Measurements from ENCODE around the gene NOL4L. TPM values are rescaled to one million over a fixed set of nuclear protein-coding genes. Genes with fewer than 3 reads are reported as not detected.

NOL4L gene
- total RNA-seq, 2 experiments from 2014 or later, result 26.1 to 27.4 TPM

GRCh38 chr20:32542259-32542615 lies 42.9 kb downstream of the NOL4L start:
- CTCF ChIA-PET, result interaction anchor here (0.8 to 1.8 kb wide), 6 partner anchors 21 to 110 kb away, joined by 3 to 4 read pairs (median 3); no protein-coding TSS in a partner anchor
- POLR2A ChIA-PET, result no interaction called here
- no peaks in the 10 kb centered on the region for H3K27me3 Mint-ChIP-seq
- peaks cover 73% of the 10 kb centered on the region for H3K4me1 Mint-ChIP-seq
- no peaks in the 10 kb centered on the region for H3K9me3 Mint-ChIP-seq
- H3K27ac Mint-ChIP-seq, result peak overlapping the region; percentile 78
- no peak for DNase-seq
- H3K4me3 Mint-ChIP-seq, result no peak overlapping the region
- H3K36me3 Mint-ChIP-seq (ENCODE audit: low read depth), result peaks cover 27% of the 10 kb centered on the region

DNA sequence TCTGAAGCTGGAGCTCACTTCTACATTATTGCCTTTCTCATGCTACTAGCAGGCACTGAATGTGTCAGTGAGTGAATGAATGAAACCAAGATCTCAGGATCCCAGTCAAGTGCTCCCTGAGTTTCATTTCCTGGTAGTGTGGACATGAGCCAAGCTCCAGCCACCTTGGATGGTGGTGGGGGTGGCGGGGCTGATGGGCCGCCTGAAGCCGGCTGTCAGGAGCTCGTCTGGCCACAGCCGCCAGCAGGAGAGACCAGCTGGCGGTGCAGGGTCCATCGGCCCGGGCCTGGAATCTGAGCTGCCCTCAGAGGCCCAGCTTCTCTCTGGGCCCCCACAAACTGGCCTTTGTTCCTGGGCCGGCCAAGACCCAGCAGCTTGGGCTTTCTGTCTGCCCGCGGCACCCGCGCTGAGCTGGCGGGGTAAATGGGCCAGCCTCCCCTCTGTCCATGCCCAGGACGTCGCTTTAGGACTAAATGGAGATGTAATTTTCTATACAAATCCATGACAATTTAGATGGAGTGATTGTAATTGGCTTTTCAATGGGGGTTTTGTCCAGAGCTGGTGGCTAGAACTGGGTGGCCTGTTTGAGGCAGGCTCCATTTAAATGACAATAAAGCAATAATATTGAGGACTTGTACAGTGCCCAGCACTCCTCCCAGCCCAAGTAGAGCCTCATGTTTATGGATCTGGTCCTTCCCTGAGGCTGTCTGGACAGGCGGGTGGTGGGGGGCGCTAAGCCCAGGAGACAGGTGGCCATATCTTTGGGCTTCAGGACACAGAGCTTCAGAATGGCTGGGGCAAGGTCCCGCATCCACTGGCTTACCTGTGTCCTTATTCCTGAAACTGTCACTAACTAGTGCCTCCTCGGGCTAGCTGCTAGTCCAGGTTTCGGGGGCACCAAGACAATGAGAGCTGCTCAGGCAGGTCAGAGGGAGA lies 43.5 kb downstream of the NOL4L start:
- DNase-seq, result no peak
- CTCF ChIA-PET, result interaction anchor here (0.8 to 1.8 kb wide), 6 partner anchors 21 to 111 kb away, joined by 3 to 4 read pairs (median 3); no protein-coding TSS in a partner anchor
- Mint-ChIP-seq H3K27me3 (no peaks in the 10 kb centered on the region), H3K27ac (peak overlapping the region; percentile 96), H3K4me1 (peaks cover 70% of the 10 kb centered on the region), H3K9me3 (no peaks in the 10 kb centered on the region), H3K4me3 (no peak overlapping the region), H3K36me3 (ENCODE audit: low read depth) (peaks cover 30% of the 10 kb centered on the region)
- POLR2A ChIA-PET, result no interaction called here

DNA sequence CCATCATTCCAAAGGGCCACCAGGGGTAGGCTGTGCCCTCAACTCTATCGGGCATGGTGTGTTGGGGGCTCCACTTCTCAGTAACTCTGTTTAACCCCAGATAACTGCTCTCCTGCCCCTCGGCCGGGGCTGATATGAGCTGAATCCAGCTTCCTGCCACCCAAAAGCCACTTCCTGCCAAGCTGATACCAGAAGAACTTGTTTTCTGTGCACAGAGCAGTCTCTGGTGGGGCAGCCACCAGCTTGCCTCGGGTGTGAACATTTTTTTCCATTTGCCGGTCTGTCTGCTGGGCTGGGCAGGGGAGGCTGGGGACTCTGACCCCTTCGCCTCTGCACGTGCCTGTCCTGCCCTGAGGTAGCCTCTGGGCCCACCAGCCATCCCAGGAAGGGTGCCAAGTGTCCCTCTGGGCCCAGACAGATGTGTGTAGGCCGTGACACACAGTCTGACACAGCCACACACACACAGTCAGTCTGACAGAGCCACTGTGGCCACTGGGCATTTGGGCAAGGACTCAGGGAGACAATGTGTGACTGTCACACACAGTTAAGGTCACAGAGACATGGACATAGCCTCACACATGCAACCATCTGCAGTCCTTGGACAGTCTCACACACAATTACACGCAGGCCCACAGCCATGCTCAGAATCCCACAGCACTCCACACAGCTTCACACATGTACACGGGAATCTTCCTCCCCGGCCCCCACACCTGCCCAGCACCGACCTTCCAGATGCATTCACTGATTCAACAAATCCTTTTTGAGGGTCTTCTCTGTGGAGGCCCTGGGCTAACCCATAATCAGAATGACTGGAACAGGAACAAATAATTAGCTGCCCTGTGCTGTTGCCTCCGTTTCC lies 45.1 kb downstream of the NOL4L start:
- peak overlapping the region; percentile 68 for H3K4me3 Mint-ChIP-seq
- H3K27me3 Mint-ChIP-seq, result no peaks in the 10 kb centered on the region
- H3K9me3 Mint-ChIP-seq, result no peaks in the 10 kb centered on the region
- peak overlapping the region; percentile 96 for H3K27ac Mint-ChIP-seq
- CTCF ChIA-PET, result interaction anchor here (0.6 to 1.9 kb wide), 8 partner anchors 12 to 273 kb away, joined by 3 to 6 read pairs (median 4); no protein-coding TSS in a partner anchor
- DNase-seq, result peak; percentile 85
- POLR2A ChIA-PET, result interaction anchor here (0.6 to 1.0 kb wide), 6 partner anchors 12 to 854 kb away, joined by 3 to 7 read pairs (median 4); no protein-coding TSS in a partner anchor
- H3K36me3 Mint-ChIP-seq (ENCODE audit: low read depth), result peaks cover 30% of the 10 kb centered on the region
- peaks cover 72% of the 10 kb centered on the region for H3K4me1 Mint-ChIP-seq

DNA sequence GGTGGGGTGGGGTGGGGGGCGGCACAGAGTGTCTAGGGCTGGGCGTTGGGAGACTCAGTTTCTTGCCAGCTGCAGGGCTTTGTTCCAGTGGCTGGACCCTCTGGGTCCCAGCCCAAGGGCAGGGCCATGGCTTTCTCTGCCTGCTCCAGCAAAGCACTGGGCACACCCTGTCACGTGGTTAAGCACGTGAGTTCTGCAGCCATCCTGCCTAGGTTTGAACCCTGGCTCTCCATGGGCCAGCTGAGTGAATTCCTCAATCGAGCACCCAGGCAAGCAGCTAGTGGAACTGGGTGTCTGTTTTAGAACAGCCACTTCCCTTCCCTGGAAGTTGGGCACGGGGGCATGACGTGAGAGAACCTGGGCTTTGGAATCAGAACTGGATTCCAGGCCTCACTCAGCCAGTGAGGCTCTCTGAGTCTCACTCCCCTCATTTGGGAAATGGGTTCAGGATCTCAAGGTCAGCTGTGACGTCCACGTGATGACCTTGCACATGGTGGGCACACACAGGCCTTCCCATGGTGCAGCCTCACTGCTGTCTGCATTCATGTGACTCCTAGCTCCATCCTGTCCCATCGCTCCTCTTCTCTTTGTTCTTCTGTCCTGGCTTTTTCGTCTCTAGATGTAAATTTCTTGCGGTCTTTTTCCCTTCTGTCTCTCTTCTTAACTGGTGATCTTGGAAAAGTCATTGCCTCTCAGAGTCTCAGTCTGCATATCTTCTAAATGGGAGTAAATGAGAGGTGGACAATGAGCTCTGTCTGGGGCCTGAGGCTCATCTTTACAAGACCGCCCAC lies 45.9 kb downstream of the NOL4L start:
- ChIA-PET CTCF (interaction anchor here (0.6 to 1.9 kb wide), 8 partner anchors 11 to 274 kb away, joined by 3 to 6 read pairs (median 4); no protein-coding TSS in a partner anchor), POLR2A (interaction anchor here (0.7 to 1.0 kb wide), 4 partner anchors 11 to 186 kb away, joined by 3 to 6 read pairs (median 4); no protein-coding TSS in a partner anchor)
- Mint-ChIP-seq H3K4me1 (peaks cover 76% of the 10 kb centered on the region), H3K4me3 (peak overlapping the region; percentile 68), H3K27me3 (no peaks in the 10 kb centered on the region), H3K36me3 (ENCODE audit: low read depth) (peaks cover 32% of the 10 kb centered on the region), H3K27ac (peak overlapping the region; percentile 96), H3K9me3 (no peaks in the 10 kb centered on the region)
- DNase-seq, result peak; percentile 50

DNA sequence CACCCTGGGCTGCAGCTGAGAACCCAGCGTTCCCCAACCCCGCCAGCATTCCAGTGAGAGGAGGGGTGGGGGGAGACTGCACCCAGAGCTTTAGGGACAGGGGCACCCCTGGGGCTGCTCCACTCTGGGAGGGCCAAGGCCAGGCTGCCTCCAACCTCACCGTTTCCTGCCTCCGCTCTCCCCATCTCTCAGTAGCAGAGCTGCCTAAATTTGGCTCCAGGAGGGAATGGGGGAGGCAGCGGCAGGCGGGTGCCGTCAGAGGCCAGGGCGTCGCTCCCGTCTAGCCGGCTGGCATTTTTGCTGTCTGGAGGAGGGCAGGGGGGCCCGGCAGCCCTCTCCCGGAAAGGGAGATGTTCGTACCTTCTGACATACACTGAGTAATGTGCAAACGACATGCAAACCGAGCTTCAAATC lies 46.6 kb downstream of the NOL4L start:
- Mint-ChIP-seq H3K9me3 (no peaks in the 10 kb centered on the region), H3K27ac (peak overlapping the region; percentile 96), H3K4me3 (peak overlapping the region; percentile 68), H3K4me1 (peaks cover 77% of the 10 kb centered on the region), H3K36me3 (ENCODE audit: low read depth) (peaks cover 35% of the 10 kb centered on the region), H3K27me3 (no peaks in the 10 kb centered on the region)
- DNase-seq, result peak; percentile 34
- POLR2A ChIA-PET, result interaction anchor here (0.6 kb wide), 1 partner anchor 181 kb away, joined by 3 read pairs; no protein-coding TSS in a partner anchor
- CTCF ChIA-PET, result interaction anchor here (0.6 to 1.9 kb wide), 3 partner anchors 16 to 61 kb away, joined by 3 to 6 read pairs (median 4); no protein-coding TSS in a partner anchor

- POLR2A ChIA-PET, result interaction anchor here (0.6 to 1.1 kb wide), 2 partner anchors 14 to 180 kb away, joined by 3 to 4 read pairs; no protein-coding TSS in a partner anchor
- Mint-ChIP-seq H3K27me3 (no peaks in the 10 kb centered on the region), H3K36me3 (ENCODE audit: low read depth) (peaks cover 34% of the 10 kb centered on the region), H3K4me1 (peaks cover 81% of the 10 kb centered on the region), H3K27ac (peak overlapping the region; percentile 96), H3K9me3 (no peaks in the 10 kb centered on the region), H3K4me3 (peak overlapping the region; percentile 93)
- no peak for DNase-seq
- CTCF ChIA-PET, result interaction anchor here (0.6 to 6.0 kb wide), 4 partner anchors 12 to 253 kb away, joined by 3 to 31 read pairs (median 4); no protein-coding TSS in a partner anchor
Observed at GRCh38 chr20:32537657-32538525, 47.2 kb downstream of the NOL4L start.

GRCh38 chr20:32536851-32537656 lies 48.1 kb downstream of the NOL4L start:
- Mint-ChIP-seq H3K4me3 (peak overlapping the region; percentile 93), H3K9me3 (no peaks in the 10 kb centered on the region), H3K27ac (peak overlapping the region; percentile 96), H3K36me3 (ENCODE audit: low read depth) (peaks cover 35% of the 10 kb centered on the region), H3K4me1 (peaks cover 82% of the 10 kb centered on the region), H3K27me3 (no peaks in the 10 kb centered on the region)
- CTCF ChIA-PET, result interaction anchor here (0.6 to 6.0 kb wide), 6 partner anchors 11 to 252 kb away, joined by 3 to 31 read pairs (median 4); partner anchors contain the start of gene C20orf203
- DNase-seq, result peak; percentile 84
- POLR2A ChIA-PET, result interaction anchor here (1.1 kb wide), 1 partner anchor 13 kb away, joined by 4 read pairs; no protein-coding TSS in a partner anchor

GRCh38 chr20:32535953-32536823 lies 48.9 kb downstream of the NOL4L start:
- Mint-ChIP-seq H3K36me3 (ENCODE audit: low read depth) (peaks cover 37% of the 10 kb centered on the region), H3K9me3 (no peaks in the 10 kb centered on the region), H3K27ac (peak overlapping the region; percentile 97), H3K4me1 (peaks cover 82% of the 10 kb centered on the region), H3K27me3 (no peaks in the 10 kb centered on the region), H3K4me3 (peak overlapping the region; percentile 80)
- CTCF ChIA-PET, result interaction anchor here (0.8 to 6.0 kb wide), 7 partner anchors 10 to 138 kb away, joined by 3 to 31 read pairs (median 4); partner anchors contain the start of gene C20orf203
- DNase-seq, result peak; percentile 89
- POLR2A ChIA-PET, result no interaction called here

GRCh38 chr20:32535316-32535952 lies 49.7 kb downstream of the NOL4L start:
- H3K36me3 Mint-ChIP-seq (ENCODE audit: low read depth), result peaks cover 35% of the 10 kb centered on the region
- DNase-seq, result peak; percentile 52
- H3K27ac Mint-ChIP-seq, result peak overlapping the region; percentile 97
- CTCF ChIA-PET, result interaction anchor here (0.6 to 6.0 kb wide), 7 partner anchors 10 to 746 kb away, joined by 3 to 31 read pairs (median 3); no protein-coding TSS in a partner anchor
- no peaks in the 10 kb centered on the region for H3K9me3 Mint-ChIP-seq
- H3K4me3 Mint-ChIP-seq, result peak overlapping the region; percentile 80
- peaks cover 81% of the 10 kb centered on the region for H3K4me1 Mint-ChIP-seq
- no peaks in the 10 kb centered on the region for H3K27me3 Mint-ChIP-seq
- POLR2A ChIA-PET, result interaction anchor here (0.6 kb wide), 1 partner anchor 32 kb away, joined by 3 read pairs; no protein-coding TSS in a partner anchor

All from activated CD4-positive, alpha-beta T cell treated with anti-CD3 and anti-CD28 coated beads, Interleukin-2, amount 10 ng/mL, durations not matched to agents 7 days and 5 days (primary cell).